GM06990 (cell line): ENCODE measurements around the gene MITF.

ENCODE experiments used
- DNase-seq: peaks from one replicate; pipeline ENCODE4 v3.0.0-alpha.2; 2011; ENCODE audit not compliant: insufficient read length; ENCODE audit errors: extremely low read depth
- H3K27me3 ChIP-seq: replicated peaks from 2 replicates; pipeline ENCODE4 v1.6.0; 2011; ENCODE audit warnings: low read length; ENCODE audit not compliant: control insufficient read depth, insufficient read depth
- H3K36me3 ChIP-seq: 2 replicates; pipeline ENCODE4 v1.5.1; 2011; ENCODE audit warnings: low read length; ENCODE audit not compliant: control insufficient read depth, insufficient read depth
- H3K4me3 ChIP-seq: replicated peaks from 2 replicates; pipeline ENCODE4 v1.5.1; 2011; ENCODE audit warnings: low read depth, mild to moderate bottlenecking, control low read depth, low read length
- CTCF ChIP-seq: IDR thresholded peaks from 2 replicates; pipeline ENCODE4 v1.5.1; 2011; ENCODE audit warnings: low read length, control low read depth, mild to moderate bottlenecking, inconsistent platforms; ENCODE audit not compliant: insufficient read depth, poor library complexity, severe bottlenecking

The MITF gene

DNA sequence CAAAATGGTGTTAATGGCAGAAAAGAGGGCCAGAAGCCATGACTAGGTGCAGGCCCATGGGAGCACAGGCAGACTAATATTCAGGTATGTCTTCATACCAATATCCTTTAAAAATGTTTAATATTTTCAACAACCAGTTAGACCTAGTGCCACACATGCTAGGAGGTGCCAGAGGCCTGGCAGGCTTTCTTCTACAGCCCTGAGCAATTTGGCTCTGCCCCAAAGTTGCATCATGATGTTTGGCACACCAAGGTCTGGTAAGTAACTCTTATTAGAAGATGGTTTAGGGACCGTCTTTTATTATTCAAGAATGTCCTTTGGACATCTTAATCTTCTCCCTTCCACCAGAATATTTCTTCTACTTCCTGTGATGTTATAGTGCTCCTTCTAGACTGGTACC lies 34.8 kb downstream of the MITF start:
- no peak for TF ChIP-seq CTCF
- DNase-seq: no peak
- Histone ChIP-seq H3K4me3 (no peak overlapping the region), H3K36me3 (no peaks in the 10 kb centered on the region), H3K27me3 (no peaks in the 10 kb centered on the region)

DNA sequence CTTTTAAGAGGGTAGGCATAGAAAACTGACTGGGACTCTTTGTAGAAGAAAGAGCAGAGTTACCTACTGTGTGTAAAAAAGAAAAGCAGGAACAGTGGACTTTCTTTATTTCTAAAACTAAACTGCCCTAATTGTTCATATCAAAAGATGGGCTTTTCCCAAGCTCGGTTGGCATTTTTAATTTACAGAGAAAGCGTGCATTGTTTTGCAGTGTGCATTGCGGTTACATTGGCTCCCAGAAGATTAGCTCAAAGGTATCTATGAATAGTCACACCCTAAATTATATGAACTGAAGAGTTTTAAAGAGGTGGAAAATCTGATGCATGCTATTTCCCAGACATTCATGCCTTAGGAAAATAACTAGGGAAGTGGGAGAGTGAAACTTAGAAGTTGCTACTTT lies 36.5 kb downstream of the MITF start:
- no peak overlapping the region for H3K4me3 ChIP-seq
- TF ChIP-seq CTCF: no peak
- no peaks in the 10 kb centered on the region for H3K27me3 ChIP-seq
- no peak for DNase-seq
- H3K36me3 ChIP-seq: no peaks in the 10 kb centered on the region

- no peaks in the 10 kb centered on the region for H3K27me3 ChIP-seq
- H3K4me3 ChIP-seq: no peak overlapping the region
- no peak for DNase-seq
- TF ChIP-seq CTCF: no peak
- H3K36me3 ChIP-seq: no peaks in the 10 kb centered on the region
These were observed 37.0 kb downstream of the MITF start for GRCh38 chr3:69776289-69776688.

DNA sequence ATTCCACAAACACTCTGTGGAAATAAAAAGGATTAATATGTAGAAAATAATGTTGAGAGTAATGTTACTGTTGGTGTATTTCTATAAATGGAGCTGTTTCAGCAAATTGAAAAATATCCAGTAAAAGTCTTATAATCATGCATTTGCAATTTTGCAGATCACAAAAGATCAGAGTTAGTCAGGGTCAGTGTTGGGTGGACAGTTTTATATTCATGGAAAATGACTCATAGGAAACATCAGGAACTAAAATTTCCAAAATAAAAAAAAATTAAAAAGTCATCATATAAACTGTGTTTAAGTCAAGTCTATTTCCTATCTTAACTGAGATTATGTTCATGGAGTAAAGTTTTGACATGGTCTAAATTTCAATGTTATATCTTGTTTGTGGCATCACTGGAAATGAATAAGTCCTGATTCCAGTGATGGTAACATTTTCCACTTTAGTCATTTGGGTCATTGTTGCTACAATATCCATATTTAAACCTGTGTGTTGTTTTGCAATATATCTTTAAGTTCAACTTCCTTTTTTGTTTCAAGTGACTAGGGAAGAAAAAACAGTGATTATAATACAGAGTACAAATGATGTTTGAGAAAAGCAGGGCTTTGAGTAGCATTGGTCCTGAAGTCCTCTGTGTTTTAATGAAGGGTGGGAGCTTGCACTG lies 37.8 kb downstream of the MITF start:
- DNase-seq: no peak
- Histone ChIP-seq H3K27me3 (no peaks in the 10 kb centered on the region), H3K4me3 (no peak overlapping the region), H3K36me3 (no peaks in the 10 kb centered on the region)
- no peak for TF ChIP-seq CTCF

DNA sequence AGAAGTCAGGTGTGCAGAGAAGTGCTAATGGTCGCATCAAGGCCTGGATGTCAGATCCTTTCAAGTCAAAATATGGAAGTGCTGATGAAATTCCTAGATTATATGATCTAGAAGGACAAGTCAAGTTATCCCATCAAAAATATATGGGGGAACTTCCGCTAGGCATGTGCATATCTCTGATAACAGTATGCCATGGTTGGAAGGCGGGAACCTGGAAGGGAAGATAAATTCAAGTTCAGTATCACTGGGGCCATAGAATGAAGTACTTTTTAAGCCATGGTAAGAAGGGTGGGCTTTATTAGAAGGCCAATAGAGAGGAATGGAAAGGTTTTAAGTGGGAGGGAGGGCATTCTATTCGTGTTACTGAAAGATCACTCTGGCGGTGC lies 38.3 kb downstream of the MITF start:
- no peak for TF ChIP-seq CTCF
- Histone ChIP-seq H3K36me3 (no peaks in the 10 kb centered on the region), H3K27me3 (no peaks in the 10 kb centered on the region), H3K4me3 (no peak overlapping the region)
- no peak for DNase-seq

- no peak for DNase-seq
- H3K4me3 ChIP-seq: no peak overlapping the region
- no peaks in the 10 kb centered on the region for H3K36me3 ChIP-seq
- H3K27me3 ChIP-seq: no peaks in the 10 kb centered on the region
- TF ChIP-seq CTCF: no peak
These were observed 42.3 kb downstream of the MITF start for GRCh38 chr3:69781593-69781992.
